ENCODE results near the gene SFXN5. TPM values are rescaled to one million over a fixed set of nuclear protein-coding genes. Genes with fewer than 3 reads are reported as not detected.

SFXN5 gene
- total and polyA plus RNA-seq, 11 donors: 6.0 to 12.5 (median 8.7) TPM

DNA sequence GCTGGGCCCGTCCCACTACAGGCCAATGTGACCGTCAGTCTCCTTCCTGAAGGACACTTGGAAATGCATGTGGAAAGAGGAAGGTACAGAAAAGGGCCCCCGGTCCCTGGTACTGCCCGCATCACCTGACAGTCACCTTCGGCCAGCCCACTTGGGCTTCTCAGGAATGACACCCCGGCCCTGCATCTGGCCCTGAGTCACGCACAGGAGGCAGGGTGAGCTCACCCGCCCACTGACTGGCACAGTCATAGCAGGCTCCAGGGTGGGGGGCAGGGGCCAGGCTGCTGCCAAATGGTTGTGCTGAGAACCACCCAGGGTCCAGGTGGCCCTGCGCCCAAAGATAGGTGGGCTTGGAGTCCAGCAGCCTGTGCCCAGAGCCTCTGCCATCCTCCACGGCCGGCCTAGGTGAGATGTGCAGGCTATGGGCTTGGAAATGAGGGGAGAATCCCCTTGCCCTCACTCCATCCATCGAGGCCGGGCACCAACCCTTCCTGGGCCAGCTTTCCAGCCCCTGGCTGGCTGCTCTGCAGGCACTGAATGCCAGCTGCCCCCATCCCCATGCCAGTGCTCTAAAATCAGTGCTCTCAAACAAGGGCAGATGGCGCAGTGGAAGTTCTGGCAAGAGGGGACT, 140.1 kb downstream of the SFXN5 start:
- no peak overlapping the region for H3K4me3 ChIP-seq
- H3K36me3 ChIP-seq: no peaks in the 10 kb centered on the region
- no peak for TF ChIP-seq POLR2A (IDR thresholded peaks at IDR 0.05)
- TF ChIP-seq, protein P1, sequence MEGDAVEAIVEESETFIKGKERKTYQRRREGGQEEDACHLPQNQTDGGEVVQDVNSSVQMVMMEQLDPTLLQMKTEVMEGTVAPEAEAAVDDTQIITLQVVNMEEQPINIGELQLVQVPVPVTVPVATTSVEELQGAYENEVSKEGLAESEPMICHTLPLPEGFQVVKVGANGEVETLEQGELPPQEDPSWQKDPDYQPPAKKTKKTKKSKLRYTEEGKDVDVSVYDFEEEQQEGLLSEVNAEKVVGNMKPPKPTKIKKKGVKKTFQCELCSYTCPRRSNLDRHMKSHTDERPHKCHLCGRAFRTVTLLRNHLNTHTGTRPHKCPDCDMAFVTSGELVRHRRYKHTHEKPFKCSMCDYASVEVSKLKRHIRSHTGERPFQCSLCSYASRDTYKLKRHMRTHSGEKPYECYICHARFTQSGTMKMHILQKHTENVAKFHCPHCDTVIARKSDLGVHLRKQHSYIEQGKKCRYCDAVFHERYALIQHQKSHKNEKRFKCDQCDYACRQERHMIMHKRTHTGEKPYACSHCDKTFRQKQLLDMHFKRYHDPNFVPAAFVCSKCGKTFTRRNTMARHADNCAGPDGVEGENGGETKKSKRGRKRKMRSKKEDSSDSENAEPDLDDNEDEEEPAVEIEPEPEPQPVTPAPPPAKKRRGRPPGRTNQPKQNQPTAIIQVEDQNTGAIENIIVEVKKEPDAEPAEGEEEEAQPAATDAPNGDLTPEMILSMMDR (IDR thresholded peaks at IDR 0.05): no peak
- ATAC-seq (no peak), DNase-seq (peak in 1 of 5 donors; percentile 46)
- peaks cover 6 to 55% (median 29%) of the 10 kb centered on the region in 9 donors for H3K27me3 ChIP-seq
- H3K9me3 ChIP-seq: no peaks in the 10 kb centered on the region
- intact Hi-C loops (cut with DNase I): no loop called here
- H3K27ac ChIP-seq: no peak overlapping the region
- WGBS, 4 donors: 92 to 95% (median 94%) methylated on average over 4 to 14 of the region's 14 CpGs
- peaks cover 0 to 2% (median 0%) of the 10 kb centered on the region in 12 donors for H3K4me1 ChIP-seq

DNA sequence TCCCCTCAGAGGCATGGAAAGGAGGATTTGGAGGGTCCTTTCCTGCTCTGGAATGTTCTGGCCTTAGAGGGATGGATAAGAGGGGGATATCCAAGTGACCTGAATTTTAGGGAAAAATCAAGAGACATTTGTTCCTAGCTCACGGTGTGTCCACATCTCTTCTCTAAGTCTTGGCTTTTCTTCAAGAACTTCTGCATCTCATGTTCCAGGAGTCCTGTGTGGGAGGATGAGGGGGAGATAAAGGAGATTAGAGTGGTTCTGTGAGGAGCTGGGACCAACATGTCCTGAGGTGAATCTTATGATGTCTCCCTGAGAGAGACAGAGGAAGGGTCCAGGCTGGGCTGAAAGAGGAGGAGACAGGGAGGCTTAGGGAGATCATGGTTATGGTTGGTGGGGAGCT, 142.5 kb downstream of the SFXN5 start:
- Histone ChIP-seq H3K4me1 (peaks cover 0 to 12% (median 9%) of the 10 kb centered on the region in 12 donors), H3K9me3 (no peaks in the 10 kb centered on the region), H3K4me3 (no peak overlapping the region), H3K36me3 (no peaks in the 10 kb centered on the region), H3K27me3 (peaks cover 27 to 79% (median 51%) of the 10 kb centered on the region in 9 donors), H3K27ac (no peak overlapping the region)
- ATAC-seq (no peak), DNase-seq (no peak)
- 83 to 96% (median 89%) methylated on average over 1 of the region's 1 CpG for WGBS, 4 donors
- intact Hi-C loops (cut with DNase I): no loop called here
- TF ChIP-seq, protein P1 (IDR thresholded peaks at IDR 0.05): no peak
- no peak for TF ChIP-seq POLR2A (IDR thresholded peaks at IDR 0.05)

DNA sequence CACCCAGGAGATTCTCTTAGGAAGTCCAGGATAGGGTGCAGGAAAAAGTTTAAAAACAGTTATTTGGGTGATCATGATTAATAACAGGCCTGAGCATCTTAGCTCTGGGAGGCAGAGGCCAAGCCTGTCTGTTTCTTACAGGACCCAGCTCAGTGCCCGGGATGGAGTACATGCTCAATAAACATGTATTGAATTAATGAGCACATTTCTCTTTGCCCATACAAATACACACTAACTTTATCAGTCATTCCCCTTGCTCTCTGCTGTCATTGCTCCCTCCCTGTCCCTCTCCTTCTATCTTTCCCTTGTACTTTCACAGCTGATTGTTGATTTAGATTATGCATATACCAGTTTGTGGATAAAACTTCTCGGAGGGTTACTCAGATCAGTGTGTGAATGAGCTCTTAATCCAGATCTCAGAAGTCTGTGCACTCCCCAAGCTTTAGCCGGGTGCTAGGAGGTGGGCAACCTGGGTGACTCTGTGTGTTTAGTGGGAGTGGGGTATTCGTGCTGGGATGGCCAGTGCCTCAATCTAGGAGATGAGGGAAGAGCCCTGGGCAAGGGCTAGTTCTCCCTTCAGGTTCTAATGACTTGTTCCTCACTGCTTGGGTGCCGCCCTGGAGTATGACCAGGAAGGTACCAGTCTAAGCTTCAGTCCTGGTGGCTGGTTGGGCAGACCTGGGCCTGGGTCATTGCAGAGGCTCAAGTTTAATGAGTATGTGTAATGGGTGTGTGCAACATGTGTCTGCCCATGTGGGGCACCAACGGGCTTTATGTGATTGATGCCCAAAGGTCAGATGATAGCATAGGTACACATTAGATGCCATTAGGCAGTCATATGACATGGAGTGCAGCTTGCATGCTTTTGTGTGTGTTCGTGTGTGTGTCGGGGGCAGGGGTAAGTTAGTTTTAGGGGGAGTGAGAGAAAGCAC, 143.6 kb downstream of the SFXN5 start:
- no peak for TF ChIP-seq POLR2A (IDR thresholded peaks at IDR 0.05)
- TF ChIP-seq, protein P1 (IDR thresholded peaks at IDR 0.05): no peak
- H3K27me3 ChIP-seq: peaks cover 37 to 90% (median 62%) of the 10 kb centered on the region in 9 donors
- no peak for ATAC-seq
- intact Hi-C loops (cut with DNase I): no loop called here
- peaks cover 0 to 16% (median 12%) of the 10 kb centered on the region in 12 donors for H3K4me1 ChIP-seq
- peak in 1 of 5 donors; percentile 48 for DNase-seq
- 85 to 89% (median 85%) methylated on average over 8 of the region's 8 CpGs for WGBS, 4 donors
- no peak overlapping the region for H3K27ac ChIP-seq
- H3K36me3 ChIP-seq: no peaks in the 10 kb centered on the region
- no peaks in the 10 kb centered on the region for H3K9me3 ChIP-seq
- H3K4me3 ChIP-seq: no peak overlapping the region

Data from heart left ventricle (tissue), 16 donors.